NCI-H187 (cell line): ENCODE measurements around the gene SUN2.

Experiments used
- DNase-seq, 2 experiments: peaks; one replicate each; lab custom pipeline; 2025; lab: John Stamatoyannopoulos, UW

Gene SUN2

GRCh38 chr22:38697425-38698089, 58.2 kb downstream of the SUN2 start:
- DNase-seq, result no peak

- no peak for DNase-seq
Measured at GRCh38 chr22:38696606-38697424, 59.0 kb downstream of the SUN2 start.

GRCh38 chr22:38694940-38695339, 60.9 kb downstream of the SUN2 start:
- no peak for DNase-seq

GRCh38 chr22:38694049-38694448, 61.7 kb downstream of the SUN2 start:
- no peak for DNase-seq

- no peak for DNase-seq
Measured at GRCh38 chr22:38689651-38690050, 66.1 kb downstream of the SUN2 start.

GRCh38 chr22:38685761-38686160, 70.0 kb downstream of the SUN2 start:
- DNase-seq, result no peak

GRCh38 chr22:38684895-38685294, 70.9 kb downstream of the SUN2 start:
- DNase-seq, result no peak
